Stimulated activated CD8-positive, alpha-beta memory T cell treated with anti-CD3 and anti-CD28 coated beads, Interleukin-7, amount 100 ng/mL, for 4 hours (primary cell): ENCODE results near the gene GADD45B.
A peak's percentile ranks its signal among the peaks of the same experiment; 100 is the strongest.
"Not testable (repeated sequence)": the region's sequence is repeated elsewhere in the genome, so short reads cannot be mapped to it uniquely, and the experiment has no call there.

ENCODE experiments used
- DNase-seq, 2 donors: peaks; one replicate each; pipeline ENCODE4 v3.0.0-alpha.2; 2020; ENCODE audit warnings: low read depth in 2 of 2

The GADD45B gene

DNA sequence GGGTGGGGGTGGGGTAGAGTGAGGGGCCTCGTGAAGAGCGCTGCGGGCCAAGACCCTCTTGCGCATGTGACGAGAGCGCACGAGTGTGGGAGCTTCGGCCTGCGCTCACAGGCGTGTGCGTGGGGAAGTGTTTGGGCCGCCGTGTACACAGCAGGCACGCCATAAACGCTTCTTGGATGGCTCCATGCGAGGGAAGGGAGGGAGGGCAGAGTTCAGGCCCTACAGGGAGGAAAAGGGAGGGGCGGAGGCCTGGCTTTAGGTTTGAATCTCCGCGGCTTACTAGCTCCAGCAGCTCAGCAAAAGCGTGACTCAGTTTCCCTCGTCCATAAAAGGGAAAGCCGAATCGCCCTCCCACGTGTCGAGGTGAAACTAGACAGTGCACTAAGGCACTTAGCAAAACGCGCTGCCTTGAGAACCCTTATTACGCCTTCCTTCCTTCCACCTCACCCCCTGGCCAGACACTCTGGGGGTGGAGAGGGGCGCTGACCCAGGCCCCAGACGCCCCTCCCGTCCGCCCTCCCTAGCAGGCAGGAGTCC is 12.5 kb downstream of the GADD45B start:
- DNase-seq: no peak

DNA sequence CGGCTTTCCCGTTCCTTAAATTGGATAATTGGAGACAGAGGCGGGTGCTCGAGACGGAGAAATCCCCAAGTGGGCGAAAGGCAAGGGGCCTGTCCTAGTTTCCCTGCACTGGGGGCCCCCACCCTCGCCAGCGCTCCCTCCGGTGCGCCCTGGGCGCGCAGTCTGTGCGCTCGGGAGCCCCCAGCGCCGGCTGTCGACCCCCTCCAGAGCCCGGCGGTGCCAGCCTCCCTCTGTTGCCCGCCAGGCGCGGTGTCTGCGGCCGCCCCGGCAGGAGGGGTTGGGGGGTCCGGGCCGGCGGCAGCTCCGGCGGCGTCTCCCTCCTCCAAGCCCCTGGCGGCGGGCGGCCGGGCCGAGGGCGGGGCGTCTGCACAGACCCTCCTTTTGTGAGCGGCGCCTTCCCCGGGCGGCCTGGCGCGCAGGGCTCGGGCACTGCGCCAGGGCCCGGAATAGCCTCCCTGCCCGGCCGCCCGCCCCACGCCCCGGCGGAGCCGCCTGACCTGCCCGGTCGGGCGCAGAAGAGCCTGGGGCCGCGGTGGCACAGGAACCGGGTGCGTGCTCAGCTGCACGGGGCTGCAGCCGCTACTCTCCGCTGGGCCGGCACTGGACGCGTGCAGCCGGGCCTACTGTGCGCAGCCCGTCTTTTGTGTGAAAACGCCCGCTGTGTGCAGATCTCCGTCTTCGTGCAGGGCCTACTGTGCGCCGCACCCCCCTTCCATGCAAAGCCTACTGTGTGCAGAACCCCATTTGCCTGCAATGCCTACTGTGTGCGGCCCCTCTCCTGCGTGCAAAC is 13.2 kb downstream of the GADD45B start:
- no peak for DNase-seq

DNA sequence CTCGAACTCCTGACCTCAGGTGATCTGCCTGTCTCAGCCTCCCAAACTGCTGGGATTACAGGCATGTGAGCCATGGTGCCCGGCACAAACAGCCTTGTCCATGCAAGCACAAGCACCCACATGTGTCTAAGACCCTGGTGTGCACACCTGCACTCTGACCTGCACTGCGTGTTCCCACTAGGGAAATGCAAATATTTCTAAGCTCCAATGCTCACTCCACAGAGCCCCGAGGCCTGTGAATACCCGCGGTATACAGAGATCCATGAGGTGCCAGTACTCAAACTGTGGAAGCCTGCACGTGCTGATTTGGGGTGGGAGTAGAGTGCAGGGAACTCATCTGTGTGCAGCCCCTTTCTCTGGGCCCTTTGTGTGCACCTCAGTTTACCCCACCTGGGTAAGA is 14.7 kb downstream of the GADD45B start:
- DNase-seq: no peak

DNA sequence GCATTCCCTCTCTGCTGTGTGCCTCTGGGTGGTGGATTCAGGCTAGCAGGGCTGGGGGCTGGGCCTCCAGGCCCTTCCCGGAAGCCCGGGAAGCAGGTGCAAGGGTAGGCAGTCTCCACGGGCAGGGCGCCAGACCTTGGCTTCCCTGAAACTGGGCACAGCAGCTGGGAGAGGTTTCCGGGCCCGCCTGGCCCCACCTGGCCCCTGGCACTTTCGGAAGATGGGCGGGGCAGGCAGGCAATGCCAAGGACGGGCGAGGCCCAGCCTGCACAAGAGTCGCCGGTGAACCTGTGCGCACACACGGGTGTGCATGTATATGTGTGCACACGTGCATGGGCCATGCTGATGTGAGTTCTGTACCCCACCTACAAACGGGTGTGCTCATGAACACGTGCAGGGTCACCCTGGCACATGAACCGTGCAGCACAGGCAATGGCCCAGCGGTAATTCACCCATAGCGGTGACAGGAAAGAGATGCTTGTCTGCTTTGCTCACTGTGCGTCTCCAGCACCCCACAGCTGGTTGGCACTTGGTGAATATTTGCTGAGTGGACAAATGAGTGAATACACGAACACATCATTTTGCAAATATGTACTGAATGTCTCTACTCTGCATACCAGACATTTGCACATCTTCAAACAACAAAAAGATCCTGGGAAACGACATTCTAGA is 15.3 kb downstream of the GADD45B start:
- DNase-seq: no peak

DNA sequence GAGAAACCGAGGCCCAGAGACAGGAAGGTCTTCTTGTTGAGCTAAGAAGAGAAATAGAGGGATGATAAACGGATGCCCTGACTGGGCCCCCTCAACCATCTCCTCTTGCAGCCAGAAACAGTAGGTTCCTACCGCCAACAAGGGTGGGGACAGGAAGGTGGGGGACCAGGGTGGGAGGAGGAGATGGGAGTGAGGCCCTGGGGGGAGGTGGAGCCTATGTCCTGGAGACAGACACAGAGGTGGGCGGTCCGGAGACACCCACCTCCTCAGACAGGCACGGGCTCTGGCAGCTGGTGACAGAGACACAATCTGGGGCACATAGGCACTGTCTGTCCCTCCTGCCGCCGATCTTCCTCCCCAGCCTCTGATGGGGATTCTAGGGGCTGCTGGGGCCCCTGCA is 16.9 kb downstream of the GADD45B start:
- DNase-seq: no peak

DNA sequence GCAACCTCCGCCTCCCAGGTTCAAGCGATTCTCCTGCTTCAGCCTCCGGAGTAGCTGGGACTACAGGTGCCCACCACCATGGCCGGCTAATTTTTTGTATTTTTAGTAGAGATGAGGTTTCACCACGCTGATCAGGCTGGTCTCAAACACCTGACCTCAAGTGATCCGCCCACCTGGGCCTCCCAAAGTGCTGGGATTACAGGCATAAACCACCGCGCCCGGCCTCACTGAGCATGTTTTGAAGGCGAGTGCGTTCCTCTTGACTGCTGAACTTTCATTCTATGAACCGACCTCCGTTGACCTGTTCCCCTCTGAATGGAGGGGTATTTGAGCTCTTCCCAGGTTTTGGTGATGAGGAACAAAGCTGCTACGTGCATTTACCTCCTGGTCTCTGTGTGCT is 17.5 kb downstream of the GADD45B start:
- DNase-seq: not testable (repeated sequence)

DNA sequence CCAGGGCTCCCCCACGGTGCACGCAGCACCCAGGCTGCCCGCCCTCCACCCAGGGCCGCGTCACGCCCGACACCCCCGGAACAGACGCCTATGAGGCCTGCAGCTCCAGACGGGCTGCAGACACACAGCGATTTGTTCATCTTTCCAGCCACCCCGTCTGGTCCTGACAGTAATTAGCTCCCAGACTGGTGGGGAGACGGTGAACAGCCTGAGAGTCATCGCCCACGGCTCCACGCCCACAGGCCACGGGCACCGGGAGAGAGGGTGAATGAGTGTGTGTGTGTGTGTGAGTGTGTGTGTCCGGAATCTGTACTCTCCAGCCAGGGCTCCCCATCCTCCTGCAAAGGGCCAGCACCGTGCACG is 18.1 kb downstream of the GADD45B start:
- DNase-seq: no peak

DNA sequence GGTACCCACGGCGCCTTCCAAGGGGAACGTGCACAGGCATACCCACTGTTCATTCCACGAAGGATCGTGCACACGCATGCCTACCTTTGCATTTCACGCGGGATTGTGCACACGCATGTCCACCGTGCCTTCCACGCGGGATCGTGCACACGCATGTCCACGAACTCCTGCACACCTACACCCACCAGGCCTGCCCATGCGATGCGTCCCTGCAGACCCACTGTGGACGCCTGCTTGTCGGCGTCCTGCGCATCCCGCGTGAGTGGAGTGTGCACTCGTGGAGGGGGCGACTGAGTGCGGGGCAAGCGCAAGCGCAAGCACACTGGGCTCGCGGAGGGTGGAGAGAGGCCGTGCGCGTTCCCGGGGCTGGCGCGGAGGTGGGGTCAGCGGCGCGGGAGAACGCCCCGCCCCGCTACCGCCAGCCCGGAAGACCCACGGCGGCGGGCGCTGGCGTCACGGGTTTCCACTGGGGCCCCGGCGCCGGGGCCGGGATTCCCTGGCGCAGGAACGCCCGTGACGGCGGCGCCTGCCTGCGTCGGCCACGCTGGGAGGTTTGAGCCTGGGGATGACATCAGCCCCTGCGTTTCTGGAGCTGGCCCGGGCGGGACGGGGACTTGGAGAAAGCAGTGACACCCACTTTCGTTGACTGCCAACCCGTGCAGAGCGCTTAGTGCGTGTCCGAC is 18.7 kb downstream of the GADD45B start:
- DNase-seq: peak in 1 of 2 donors; percentile 60

DNA sequence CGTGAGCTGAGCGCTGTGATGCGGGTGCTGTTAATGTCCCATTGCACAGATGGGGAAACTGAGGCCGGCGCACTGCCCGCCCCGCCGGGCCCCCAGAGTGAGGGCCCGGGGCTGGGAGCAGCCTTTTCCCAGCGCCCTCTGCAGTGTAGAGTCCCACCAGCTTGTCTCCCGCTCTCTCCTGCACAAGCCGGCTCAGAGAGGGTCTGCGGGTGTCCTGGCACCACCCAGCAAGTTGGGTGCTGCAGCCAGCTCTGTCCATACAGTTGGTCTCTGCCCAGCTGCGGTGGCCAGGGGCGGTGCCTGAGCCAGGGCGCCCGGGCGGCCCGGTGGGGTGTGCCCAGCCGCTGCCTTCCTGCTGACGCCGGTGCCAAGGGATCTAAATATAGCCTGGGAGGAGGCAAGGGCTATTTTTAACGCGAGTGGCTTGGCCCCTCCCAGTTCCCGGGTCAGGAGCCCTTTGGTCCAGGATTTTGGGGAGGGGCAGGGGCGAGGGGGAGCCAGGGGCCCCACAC is 19.3 kb downstream of the GADD45B start:
- DNase-seq: no peak

DNA sequence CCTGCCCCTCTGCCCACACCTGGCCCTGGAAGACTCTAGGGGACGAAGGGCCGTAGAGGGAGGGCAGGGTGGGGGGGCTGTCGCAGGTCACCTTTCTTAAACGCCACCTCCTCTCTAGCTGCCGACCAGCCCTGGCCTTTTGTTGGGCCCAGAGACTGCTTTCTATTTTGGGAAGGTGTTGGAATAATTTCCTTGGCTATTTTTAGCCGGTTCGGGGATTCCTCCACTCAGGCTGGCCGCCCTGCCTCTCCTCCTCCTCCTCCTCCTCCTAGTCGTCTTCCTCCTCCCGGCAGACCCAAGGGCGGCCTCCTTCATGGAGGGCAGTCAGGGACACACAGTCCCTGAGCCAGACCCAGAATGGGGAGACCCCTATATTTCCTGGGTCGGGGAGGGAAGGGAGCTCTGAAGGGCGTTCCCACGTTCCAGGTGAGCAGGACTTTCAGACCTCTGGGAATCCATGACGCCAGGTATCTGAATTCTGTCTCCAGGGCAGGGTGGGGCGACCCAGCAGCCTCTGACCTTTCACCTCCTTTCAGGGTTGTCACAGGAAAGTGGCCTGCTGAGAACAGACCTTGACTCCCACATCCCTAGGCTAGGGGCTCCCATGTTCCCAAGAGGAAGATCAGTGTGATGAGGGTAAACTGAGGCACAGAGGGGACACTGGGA is 19.9 kb downstream of the GADD45B start:
- no peak for DNase-seq

DNA sequence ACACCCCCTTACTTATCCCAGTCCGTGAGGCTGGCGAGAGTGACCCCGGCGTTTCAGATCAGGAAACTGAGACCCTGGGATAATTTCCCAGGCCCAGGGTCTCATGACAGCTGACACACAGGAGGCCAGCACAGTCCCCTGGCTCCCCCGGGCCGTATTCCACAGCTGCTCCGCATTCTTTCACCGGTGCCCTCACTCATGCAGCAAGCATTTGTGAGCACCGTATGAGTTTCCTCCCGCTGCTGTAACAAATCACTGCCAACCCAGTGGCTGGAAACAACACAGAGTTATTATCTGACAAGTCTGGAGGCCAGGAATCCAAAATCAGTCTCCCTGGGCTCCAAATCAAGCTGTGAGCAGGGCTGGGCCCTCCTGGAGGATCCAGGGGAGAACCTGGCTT is 21.3 kb downstream of the GADD45B start:
- DNase-seq: no peak

DNA sequence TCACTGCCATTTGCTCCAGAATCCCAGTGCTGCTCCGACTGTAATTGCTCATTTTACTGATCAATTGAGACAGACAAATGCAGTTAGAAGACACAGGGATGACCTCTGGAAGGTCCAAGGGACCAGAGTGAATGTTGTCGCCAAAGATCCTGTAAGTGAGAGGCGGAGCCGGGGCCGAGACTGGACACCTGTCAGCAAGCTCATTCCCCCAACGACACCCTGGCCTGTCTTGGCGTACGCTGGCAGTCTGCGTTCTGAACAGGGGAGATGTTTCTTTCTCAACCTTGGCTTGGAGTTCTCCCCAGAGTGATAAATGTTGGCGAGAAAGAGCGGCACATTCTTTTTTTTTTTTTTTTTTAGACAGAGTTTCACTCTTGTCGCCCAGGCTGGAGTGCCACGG is 24.2 kb downstream of the GADD45B start:
- DNase-seq: no peak

DNA sequence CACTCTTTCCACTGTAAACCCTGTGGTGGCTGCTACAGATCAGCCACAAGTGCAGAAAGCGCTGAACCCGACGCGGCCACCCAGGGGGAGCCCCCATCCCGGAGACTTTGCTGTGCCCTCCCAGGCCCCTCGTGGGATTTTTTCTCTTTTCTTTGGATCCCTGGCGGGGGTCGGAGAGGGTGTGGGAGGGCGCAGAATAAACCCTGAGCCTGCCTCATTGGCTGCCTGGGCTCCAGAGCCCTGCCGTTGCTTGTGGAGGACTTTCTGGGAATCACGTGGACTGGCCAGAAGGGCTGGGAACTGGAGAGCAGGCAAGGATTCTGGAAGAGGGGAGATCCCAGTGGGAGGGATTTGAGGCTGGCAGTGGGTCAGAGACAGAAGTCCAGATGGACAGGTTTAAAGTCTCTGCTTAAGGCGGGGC is 24.9 kb downstream of the GADD45B start:
- DNase-seq: no peak

DNA sequence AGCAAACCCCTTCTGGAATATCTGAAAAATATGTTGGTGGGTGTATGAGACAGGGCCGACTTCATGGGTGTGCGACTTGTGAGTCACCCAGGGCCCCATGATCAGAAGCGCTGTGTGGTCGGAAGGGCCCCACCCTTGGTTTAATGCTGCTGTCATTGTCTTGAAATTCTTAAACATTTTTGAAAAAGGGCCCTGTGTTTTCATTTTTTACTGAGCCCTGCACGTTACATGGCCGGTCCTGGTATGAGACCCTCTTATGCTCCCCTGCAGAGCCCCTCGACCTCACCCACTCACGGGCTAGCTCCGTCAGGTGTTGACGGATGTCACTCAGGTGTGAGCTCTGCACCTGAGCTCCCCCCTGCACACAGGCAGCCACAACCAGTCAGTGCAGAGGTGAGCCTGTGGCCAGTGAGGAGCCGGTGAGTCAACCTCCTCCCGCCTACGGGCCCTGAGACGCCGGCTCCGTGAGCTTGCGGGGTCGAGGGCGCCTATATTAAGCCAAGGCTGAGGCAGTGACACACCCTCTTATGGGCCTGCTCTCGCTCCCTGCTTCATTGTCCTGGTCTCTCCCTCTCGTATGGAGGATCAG is 27.7 kb downstream of the GADD45B start:
- peak; percentile 65 to 78 for DNase-seq

DNA sequence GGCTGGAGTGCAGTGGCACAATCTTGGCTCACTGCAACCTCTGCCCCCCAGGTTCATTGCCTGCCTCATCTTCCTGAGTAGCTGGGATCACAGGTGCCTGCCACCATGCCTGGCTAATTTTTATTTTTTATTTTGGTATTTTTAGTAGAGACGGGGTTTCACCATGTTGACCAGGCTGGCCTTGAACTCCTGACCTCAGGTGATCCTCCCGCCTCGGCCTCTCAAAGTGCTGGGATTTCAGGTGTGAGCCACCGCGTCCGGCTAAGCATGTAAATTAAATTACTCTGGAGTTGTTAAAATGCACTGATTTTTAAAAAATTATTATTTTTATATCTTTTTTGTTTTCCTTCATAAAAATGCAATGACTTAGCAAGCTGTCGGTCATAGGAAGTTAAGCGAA is 30.7 kb downstream of the GADD45B start:
- not testable (repeated sequence) for DNase-seq

DNA sequence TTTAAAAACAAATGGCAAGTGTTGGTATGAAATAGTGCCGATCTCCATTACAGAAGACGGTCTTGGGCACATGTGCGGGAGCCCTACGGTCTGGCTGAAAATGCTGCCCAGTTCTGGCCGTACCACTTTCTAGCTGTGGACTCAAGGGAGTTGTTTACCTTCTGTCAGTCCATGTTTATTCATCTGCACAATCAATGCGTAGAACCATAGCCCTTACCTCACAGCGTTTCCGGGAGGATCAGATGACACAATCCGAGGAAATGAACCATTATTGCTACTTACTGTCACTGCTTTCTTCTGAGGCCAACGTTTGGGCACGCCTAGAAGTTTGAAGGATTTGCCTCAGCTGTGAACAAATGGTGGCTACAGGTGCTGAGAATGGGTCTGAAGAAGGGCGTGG is 31.2 kb downstream of the GADD45B start:
- DNase-seq: peak in 1 of 2 donors; percentile 6

DNA sequence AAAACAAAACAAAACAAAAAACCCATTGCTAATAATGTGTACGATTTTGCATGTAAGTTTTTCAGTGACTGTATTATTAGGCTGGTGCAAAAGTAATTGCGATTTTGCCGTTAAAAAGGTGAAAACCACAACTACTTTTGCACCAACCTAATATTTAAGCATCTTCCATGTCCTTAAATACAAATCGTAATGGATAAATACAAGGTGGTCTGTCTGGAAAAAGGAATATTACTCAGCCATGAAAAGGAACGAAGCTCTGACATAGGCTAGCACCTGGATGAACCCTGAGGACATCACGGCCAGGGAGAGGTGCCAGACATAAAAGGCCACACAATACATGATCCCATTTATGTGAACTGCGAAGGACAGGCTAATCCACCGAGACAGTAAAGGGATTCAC is 33.2 kb downstream of the GADD45B start:
- DNase-seq: no peak

DNA sequence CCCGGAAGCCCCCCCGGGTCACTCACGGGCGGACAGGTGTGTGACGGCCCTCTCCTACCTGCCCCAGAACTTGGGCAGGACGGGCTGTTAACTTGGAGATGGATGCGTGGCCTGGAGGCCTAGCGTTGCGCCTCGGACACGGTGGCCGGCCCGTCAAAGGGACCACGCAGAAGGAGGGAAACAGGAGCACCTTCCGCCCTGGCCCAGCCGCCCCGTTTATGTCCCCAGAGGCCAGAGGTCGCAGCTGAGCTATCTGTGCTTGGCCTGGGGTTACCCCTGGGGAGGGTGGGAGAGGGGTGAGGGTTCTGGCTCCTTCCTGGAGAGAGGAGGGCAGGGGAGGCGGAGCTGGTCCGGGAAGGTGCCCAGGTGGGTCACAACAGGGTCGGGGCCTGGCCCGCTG is 35.6 kb downstream of the GADD45B start:
- no peak for DNase-seq

DNA sequence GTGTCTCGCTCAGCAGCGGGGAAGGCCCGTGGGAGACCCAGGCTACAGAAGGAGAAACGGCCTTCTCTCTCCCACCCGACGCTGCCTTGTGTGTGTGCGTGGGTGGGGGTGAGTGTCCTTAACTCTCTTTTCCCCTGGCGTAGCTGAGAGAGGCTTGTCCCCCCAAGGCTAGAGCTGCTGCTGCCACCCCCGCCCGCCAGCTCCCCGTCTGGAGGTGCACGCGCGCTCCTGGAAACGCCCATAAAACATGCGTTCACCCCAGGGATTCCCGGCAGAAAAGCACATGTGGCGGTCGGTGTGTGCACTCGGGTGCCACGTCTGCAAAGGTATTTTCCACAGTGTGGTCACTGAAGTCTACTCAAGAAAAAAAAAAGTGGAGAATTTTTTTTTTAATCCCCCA is 36.1 kb downstream of the GADD45B start:
- DNase-seq: no peak

DNA sequence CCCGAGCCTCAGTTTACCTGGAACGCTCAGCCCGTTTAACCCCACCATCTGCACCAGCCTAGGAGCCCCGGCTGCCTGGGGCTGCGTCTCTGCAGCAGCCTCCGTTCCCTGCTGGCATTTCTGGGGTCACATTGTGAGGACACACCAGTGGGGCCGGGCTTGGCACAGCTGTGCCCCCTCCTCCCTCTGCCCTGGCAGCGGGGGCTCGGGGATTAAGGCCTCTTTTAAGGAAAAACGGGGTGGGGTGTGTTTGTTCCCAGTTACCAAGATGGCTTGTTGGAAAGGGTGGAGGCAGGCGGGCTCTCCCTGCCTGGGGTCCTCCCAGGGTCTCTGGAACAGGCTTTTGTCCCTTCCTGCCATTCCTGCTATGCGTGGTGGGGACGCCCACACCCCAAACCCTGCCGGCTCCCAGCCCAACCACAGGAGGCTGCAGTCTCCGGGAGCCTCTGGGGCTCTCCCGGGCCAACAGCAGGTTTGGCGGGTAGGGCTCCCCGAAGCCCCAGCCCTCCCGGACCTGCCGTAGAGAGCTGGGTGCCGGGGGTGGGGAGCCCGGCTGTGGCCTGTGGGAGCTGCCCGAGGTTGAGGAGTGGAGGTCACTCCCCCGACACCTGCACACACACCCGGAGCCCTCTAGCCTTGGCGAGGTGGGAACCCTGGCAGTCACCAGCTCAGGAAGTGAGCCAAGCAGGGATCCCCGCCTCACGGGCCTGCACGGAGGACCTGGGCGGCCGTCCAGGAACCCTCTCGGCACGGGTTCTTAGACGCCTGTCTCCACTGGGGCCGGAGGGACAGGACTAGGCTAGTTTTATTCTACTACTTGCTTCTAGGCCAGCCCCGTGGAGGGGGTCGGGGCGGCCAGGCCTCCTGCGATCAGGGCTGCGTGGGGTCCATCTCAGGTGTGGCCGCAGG is 36.9 kb downstream of the GADD45B start:
- DNase-seq: no peak
